T-helper 2 cell treated with Interferon-gamma antibody and Interleukin-4, amounts not matched to agents 100 ng/mL and 5 ng/mL, for 36 hours (primary cell): ENCODE results near the gene PRKCH. TPM values are rescaled to one million over a fixed set of nuclear protein-coding genes. Genes with fewer than 3 reads are reported as not detected.

Experiments used
- intact Hi-C: fragments of 100-400 bp; cut with micrococcal nuclease; formaldehyde crosslinking; loops from one replicate; pipeline ENCODE4 v1.15.1; 2023
- total RNA-seq: library from RNA; stranded (reverse); gene quantifications from 2 replicates; pipeline ENCODE4 v1.2.3, GENCODE V29; 2022

PRKCH gene
- total RNA-seq, 1 donor from 2014 or later = 169 TPM

GRCh38 chr14:61333087-61333486 lies 11.7 kb downstream of the PRKCH start:
- intact Hi-C loops = loop anchor here (1.0 to 10.0 kb wide), 2 partner anchors 9 to 578 kb away; no protein-coding TSS in a partner anchor

GRCh38 chr14:61334197-61334701 lies 12.9 kb downstream of the PRKCH start:
- intact Hi-C loops = loop anchor here (10.0 kb wide), 1 partner anchor 579 kb away; no protein-coding TSS in a partner anchor

DNA sequence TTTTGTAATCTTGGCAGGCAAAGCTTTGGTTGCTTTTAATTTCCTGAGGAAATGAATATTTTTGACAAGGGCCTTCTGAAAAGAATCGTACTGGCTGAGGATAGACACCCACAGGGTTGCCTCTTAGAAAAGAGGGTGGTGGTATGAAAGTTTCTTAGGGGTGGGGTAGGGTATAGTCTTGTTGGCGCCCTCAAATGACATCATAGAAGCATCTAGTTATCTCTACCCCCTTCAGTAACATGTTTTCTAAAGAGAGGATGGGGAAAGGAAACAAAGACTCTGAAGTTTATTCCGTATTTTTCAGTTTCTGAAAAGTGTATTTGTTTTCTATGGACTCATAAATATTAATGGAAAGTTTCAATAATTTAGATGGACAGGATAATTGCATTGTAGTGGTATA lies 13.7 kb downstream of the PRKCH start:
- intact Hi-C loops = loop anchor here (5.0 to 10.0 kb wide), 2 partner anchors 580 to 1088 kb away; partner anchors contain the start of gene PPM1A

DNA sequence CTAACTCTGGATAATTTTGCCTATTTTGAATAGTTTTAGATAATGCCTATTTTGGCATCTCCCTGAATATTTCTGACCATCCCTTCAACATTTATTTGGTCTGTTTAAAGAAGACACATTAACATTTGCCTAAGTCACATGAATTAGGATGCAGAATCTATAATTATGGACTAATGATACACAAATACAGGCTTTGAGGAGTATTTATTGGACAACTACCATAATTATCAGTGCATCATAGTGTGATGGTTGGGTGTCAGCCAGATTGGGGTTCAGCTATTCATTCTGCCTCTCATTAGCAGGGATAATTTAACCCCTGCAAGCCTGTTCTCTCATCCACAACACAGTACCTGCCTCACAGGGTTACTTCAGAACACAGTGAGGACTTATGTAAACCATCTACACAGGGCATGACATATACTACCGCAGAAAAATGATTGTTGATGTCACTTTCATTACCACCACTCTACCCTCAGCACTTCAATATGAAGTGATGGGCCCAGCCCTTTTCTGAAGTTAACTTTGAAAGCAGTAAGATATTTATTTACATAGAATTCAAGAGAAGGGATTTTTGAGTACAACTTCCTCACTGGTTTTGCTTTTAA lies 14.4 kb downstream of the PRKCH start:
- intact Hi-C loops = loop anchor here (5.0 to 10.0 kb wide), 2 partner anchors 581 to 1088 kb away; partner anchors contain the start of gene PPM1A

DNA sequence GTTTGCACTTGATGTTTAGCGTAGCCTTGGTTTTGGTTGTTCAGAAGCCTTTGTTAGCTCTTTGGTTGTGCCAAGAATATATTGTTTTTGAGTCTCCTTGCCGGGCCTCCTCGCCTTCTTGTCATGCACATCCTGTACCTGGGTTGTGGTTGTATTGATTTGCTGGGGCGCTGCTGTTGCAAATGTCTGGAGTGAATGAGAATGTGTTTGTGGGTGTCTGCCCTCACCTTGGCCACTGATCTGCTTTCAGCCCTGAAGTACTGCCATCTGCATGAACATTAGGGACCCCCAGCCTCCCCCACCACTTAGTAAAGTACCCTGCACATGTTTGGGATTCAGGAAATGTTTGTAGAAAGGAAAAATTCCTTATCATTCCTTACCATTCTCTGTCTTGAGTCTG lies 16.5 kb downstream of the PRKCH start:
- intact Hi-C loops = loop anchor here (5.0 to 10.0 kb wide), 2 partner anchors 583 to 1091 kb away; partner anchors contain the start of gene PPM1A

GRCh38 chr14:61338457-61338856 lies 17.1 kb downstream of the PRKCH start:
- intact Hi-C loops = loop anchor here (5.0 to 10.0 kb wide), 2 partner anchors 584 to 1091 kb away; partner anchors contain the start of gene PPM1A

- intact Hi-C loops = loop anchor here (1.0 to 5.0 kb wide), 9 partner anchors 8 to 321 kb away; no protein-coding TSS in a partner anchor
Measured at GRCh38 chr14:61341275-61342206, 20.2 kb downstream of the PRKCH start.

DNA sequence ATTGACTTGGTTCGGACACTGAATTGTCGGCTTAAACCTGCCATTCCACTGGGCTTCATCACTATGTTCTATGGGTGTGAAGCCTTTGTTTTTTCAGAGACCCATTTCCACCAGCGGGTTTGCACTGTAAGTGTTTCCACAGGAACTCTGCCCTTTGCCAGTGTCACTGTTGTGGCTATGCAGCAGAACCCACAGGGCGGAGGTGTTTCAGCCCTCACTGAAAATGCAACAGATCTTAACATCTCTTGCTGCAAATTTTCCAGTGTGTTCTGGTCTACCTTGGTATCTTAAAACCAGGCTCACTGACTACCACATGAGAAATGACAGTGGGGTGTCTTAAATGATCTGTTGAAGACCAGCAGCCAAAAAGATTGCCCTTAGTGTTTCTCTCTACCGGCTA lies 21.1 kb downstream of the PRKCH start:
- intact Hi-C loops = loop anchor here (1.0 to 5.0 kb wide), 9 partner anchors 8 to 320 kb away; no protein-coding TSS in a partner anchor

- intact Hi-C loops = loop anchor here (1.0 to 5.0 kb wide), 9 partner anchors 7 to 319 kb away; no protein-coding TSS in a partner anchor
Measured at GRCh38 chr14:61342932-61343331, 21.6 kb downstream of the PRKCH start.

DNA sequence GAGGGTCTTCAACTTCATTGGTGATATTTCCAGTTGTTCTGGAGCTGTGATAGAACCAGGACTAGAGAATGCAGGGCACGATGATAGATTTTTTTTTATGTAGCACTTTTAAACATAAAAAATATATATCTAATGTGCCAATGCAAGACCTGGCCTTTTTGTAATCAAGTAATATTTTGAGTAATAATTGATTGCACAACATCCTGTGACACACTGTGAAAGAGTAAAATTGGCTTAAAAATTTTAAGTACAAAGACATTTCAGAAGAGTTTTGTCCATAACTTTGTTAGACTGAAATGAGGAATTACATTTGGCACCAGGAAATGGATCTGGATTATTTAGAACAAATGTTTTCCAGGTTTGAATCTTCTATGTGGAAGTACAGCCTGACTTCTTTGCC lies 22.1 kb downstream of the PRKCH start:
- intact Hi-C loops = loop anchor here (5.0 kb wide), 1 partner anchor 319 kb away; no protein-coding TSS in a partner anchor

DNA sequence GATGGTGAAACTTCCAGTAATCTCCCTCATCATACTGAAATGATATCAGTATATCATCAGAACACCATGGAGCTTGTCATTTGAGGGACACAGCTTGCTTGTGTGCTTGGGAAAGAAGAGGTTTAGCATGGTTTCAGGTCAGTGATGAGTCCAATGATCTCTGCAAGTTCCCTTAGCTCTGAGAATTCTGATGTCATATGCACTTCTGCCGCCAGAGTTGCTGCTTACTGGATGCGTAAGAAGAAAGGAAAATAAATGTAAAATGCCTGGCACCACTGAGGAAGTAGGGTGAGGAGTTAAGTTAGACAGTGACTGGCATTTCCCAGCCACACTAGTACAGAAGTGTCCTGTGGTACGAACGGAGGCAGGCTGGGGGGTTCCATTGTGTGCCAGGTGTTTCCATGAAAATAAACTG lies 22.6 kb downstream of the PRKCH start:
- intact Hi-C loops = loop anchor here (5.0 kb wide), 1 partner anchor 318 kb away; no protein-coding TSS in a partner anchor

DNA sequence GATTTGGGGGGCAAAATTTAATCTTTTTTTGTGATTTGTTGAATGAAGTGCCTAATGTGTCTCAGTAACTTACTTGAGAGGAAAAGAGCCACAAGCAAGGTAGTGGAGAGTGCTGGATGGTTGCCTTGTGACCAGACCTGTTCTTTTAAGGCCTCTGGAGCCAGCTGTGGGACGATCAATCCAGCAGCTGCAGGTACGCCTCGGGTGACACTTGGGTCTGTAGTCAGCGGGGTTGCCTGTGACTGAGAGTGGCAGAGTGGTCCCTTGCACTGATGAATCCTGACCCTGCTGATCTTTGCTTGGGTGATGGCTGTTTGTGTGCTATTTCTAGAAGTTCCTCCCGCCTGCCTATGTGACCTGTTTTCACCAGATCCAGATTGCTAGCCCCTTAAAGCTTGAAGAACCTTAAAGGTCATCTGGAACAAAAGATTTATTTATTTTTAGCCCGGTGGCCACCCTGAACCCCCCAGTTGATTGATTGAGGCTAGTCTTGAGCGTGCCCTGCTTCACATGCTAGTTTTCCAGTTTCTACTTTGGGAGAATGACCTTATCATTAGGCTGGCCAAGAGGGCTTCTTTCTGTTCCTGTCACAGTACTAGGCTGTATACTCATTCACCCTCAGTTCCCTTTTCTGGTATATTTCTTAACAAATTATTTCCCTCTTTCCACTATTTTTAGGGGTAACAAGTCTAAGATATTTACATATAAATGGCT lies 23.2 kb downstream of the PRKCH start:
- intact Hi-C loops = loop anchor here (5.0 kb wide), 1 partner anchor 318 kb away; no protein-coding TSS in a partner anchor

GRCh38 chr14:61345151-61345482 lies 23.7 kb downstream of the PRKCH start:
- intact Hi-C loops = no loop called here

DNA sequence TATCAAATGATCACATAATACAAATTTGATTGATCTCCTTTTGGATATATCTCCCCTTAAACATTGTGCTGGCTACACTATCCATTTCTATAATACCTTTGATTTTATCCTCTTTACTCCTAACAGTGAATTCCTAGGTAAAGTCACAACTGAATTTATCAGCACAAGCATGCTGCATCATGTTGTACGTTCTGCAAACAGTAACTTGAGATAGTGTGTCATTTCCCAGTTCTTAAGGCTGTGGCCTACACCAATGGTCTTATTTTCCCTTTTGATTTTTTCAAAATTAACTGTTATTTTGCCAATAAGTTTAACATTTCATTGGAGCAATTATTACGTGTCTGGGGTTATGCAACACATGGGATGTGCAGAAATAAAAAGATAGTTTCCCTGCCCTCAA lies 24.8 kb downstream of the PRKCH start:
- intact Hi-C loops = no loop called here

DNA sequence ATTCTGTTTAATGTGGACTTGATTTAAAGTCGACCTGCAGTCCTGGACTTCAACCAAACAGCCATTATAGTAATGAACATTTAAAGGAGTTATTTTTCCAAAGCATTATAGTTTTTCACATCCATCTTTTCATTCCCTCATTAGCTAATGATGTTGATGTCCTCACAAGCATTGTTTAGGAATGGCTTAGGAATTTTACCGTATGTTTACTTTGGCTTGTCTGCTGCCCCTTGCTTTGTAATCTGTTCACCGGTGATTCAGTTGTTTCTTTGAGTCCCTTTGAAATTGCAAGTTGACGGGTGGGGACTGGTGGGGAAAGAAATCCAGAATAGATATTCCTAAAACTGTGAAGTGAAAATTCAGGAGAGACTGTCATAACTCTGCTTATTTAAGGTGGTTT lies 25.4 kb downstream of the PRKCH start:
- intact Hi-C loops = no loop called here

DNA sequence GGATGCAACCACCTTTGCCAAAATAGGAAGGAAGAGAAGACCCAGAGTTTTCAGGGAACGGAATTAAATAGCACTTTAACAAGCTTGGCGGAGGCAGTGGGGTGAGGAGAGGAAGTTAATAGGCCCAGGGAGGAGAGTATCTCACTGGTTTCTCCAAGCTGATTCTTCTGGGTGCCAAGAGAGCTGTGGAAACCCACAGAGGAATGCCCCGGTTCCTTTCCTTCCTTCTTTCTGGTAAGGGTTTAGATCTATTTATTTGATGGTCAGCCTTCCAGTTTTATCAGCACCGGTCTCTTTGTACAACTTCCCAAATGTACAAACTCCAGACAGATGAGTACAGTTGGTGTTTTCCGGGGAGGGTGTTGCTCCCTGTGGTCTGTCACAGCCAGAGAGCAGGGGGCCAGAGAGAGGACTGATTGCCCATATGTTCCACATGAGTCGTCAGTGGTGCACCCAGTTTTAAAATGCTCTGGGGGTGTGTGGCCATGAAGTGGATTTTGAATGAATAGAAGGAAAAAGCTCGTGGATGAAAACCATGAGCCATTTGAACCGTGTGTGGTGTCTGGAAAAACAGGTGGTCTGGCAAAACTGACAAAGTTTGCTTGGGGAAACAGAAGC lies 26.6 kb downstream of the PRKCH start:
- intact Hi-C loops = loop anchor here (2.0 kb wide), 1 partner anchor 15 kb away; no protein-coding TSS in a partner anchor

DNA sequence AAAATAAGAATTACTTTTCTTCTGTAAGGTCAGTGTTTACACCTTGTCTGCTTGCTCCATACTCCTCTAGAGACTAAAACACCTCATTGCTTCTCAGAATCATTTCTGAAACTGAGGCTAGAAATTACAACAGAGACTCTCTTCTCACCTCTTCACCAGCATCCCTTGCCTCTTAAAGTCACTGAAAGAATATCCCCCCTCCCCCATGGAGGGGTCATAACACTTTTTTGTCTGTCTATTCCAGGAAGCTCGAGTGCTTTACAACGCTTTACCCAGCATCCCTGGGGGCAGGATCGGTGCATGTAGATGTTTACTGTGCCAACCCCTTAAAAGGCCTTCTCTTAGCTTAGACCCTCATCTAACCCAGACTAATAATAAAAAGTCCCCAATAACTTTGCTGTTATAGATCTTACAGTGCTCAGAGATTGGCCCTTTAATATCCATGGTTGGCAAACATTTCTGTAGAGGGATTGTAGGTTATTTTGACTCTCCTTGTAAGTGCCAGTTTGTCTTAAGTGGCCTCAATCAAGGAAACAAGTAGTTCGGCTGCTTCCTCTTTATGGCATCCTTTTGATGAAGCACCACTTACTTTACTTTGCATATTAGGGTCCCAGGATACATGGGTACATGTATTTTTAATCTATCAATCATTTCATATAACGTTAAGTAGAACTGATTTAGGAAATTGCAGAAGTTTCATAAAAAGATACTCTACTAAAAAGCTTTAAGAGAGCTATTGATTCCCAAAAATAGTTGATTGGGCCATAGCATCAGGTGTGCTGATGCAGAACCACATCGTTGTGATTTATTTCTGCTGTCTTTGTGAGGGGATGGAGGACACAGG lies 29.3 kb downstream of the PRKCH start:
- intact Hi-C loops = loop anchor here (1.0 kb wide), 1 partner anchor 8 kb away; no protein-coding TSS in a partner anchor

DNA sequence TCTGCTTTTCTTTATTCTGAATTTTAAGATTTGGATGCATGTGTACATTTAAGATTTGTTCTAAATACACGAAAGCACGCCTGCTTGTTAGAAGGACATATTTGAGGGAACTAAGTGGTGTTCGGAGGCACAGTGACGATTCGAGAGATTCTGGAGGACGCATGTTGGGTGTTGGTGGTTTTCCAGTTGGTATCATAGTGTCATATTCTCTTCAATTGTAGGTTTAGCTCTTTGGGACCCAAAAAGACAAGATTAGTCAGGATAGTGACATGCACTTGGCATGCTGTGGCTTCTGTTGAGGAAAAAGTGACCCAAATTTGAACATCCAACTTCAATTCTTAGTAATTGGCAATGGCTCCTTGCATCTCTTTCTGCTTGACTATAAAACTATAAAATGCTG lies 30.1 kb downstream of the PRKCH start:
- intact Hi-C loops = no loop called here

GRCh38 chr14:61355892-61356325 lies 34.5 kb downstream of the PRKCH start:
- intact Hi-C loops = no loop called here
